ENCODE results near the gene ABCB1.

The ABCB1 gene

DNA sequence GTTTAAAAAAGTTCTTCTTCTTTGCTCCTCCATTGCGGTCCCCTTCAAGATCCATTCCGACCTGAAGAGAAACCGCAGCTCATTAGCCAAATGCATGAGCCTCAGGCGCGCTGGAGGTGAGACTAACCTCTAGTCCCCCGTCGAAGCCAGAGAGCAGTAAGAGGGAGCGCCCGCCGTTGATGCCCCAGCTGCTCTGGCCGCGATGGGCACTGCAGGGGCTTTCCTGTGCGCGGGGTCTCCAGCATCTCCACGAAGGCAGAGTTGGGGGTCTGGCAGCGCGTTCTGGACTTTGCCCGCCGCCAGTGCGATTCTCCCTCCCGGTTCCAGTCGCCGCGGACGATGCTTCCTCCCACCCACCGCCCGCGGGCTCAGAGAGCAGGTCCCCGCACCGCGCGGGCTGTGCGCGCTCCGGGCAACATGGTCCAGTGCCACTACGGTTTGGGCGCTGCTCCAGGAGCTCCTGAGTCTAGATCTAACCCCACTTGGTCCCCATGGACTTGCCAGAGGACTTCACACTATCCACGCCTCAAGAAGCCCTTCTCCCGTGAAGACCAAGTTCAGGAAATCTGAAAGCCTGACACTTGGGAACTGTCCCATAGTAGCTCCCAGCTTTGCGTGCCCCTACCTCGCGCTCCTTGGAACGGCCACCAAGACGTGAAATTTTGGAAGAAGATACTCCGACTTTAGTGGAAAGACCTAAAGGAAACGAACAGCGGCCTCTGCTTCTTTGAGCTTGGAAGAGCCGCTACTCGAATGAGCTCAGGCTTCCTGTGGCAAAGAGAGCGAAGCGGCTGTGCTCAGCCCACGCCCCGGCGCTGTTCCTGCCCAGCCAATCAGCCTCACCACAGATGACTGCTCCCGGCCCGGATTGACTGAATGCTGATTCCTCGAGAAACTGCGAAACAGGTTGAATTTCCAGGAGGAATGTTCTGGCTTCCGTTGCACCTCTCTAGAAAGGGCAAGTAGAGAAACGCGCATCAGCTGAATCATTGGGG is at the start of gene ABCB1:
ABCB1 (minus strand) TSS at position 755 of the 995 bp plus-strand sequence; CDS start at position 55, 700 bp downstream.
- Histone ChIP-seq H3K27ac (ENCODE audit: low read length) (no peak within 1 kb of the TSS), H2AFZ (ENCODE audit: low read depth, low read length) (no peak within 1 kb of the TSS), H3K9me3 (ENCODE audit: insufficient read depth, low read length, severe bottlenecking) (no peaks in the 10 kb centered on the region), H3K79me2 (ENCODE audit: insufficient read depth, low read length) (no peaks in the 10 kb centered on the region), H3K9ac (ENCODE audit: low read depth, low read length) (no peak within 1 kb of the TSS), H4K20me1 (ENCODE audit: insufficient read depth, low read length) (no peaks in the 10 kb centered on the region), H3K4me3 (ENCODE audit: low read depth in 1 of 2, low read length in 2 of 2) (no peak within 1 kb of the TSS), H3K27me3 (ENCODE audit: insufficient read depth, low read length, poor library complexity) (no peaks in the 10 kb centered on the region), H3K4me2 (ENCODE audit: insufficient read depth, low read length) (no peak within 1 kb of the TSS), H3K4me1 (ENCODE audit: insufficient read depth, low read length) (no peaks in the 10 kb centered on the region), H3K36me3 (ENCODE audit: insufficient read depth, low read length) (no peaks in the 10 kb centered on the region)
- DNase-seq: no peak
- no peak for ATAC-seq (ENCODE audit: insufficient read depth, low read depth)
- no peak for TF ChIP-seq EZH2 (IDR thresholded peaks at IDR 0.05; ENCODE audit: borderline replicate concordance, low read depth, low read length, severe bottlenecking)
- TF ChIP-seq, protein P1, sequence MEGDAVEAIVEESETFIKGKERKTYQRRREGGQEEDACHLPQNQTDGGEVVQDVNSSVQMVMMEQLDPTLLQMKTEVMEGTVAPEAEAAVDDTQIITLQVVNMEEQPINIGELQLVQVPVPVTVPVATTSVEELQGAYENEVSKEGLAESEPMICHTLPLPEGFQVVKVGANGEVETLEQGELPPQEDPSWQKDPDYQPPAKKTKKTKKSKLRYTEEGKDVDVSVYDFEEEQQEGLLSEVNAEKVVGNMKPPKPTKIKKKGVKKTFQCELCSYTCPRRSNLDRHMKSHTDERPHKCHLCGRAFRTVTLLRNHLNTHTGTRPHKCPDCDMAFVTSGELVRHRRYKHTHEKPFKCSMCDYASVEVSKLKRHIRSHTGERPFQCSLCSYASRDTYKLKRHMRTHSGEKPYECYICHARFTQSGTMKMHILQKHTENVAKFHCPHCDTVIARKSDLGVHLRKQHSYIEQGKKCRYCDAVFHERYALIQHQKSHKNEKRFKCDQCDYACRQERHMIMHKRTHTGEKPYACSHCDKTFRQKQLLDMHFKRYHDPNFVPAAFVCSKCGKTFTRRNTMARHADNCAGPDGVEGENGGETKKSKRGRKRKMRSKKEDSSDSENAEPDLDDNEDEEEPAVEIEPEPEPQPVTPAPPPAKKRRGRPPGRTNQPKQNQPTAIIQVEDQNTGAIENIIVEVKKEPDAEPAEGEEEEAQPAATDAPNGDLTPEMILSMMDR (IDR thresholded peaks at IDR 0.05; ENCODE audit: borderline replicate concordance, extremely low read depth, low read length, poor library complexity, severe bottlenecking): no peak

GRCh38 chr7:87648316-87648715 is 47.6 kb upstream of the ABCB1 start:
- Histone ChIP-seq H3K9me3 (ENCODE audit: insufficient read depth, low read length, severe bottlenecking) (no peaks in the 10 kb centered on the region), H3K79me2 (ENCODE audit: insufficient read depth, low read length) (no peaks in the 10 kb centered on the region), H3K36me3 (ENCODE audit: insufficient read depth, low read length) (no peaks in the 10 kb centered on the region), H3K4me2 (ENCODE audit: insufficient read depth, low read length) (no peak overlapping the region), H3K27me3 (ENCODE audit: insufficient read depth, low read length, poor library complexity) (no peaks in the 10 kb centered on the region), H2AFZ (ENCODE audit: low read depth, low read length) (no peak overlapping the region), H3K9ac (ENCODE audit: low read depth, low read length) (no peak overlapping the region), H4K20me1 (ENCODE audit: insufficient read depth, low read length) (no peaks in the 10 kb centered on the region), H3K4me1 (ENCODE audit: insufficient read depth, low read length) (no peaks in the 10 kb centered on the region), H3K4me3 (ENCODE audit: low read depth in 1 of 2, low read length in 2 of 2) (no peak overlapping the region), H3K27ac (ENCODE audit: low read length) (no peak overlapping the region)
- TF ChIP-seq EZH2 (IDR thresholded peaks at IDR 0.05; ENCODE audit: borderline replicate concordance, low read depth, low read length, severe bottlenecking): no peak
- TF ChIP-seq, protein P1 (IDR thresholded peaks at IDR 0.05; ENCODE audit: borderline replicate concordance, extremely low read depth, low read length, poor library complexity, severe bottlenecking): no peak
- ATAC-seq (ENCODE audit: insufficient read depth, low read depth): no peak
- no peak for DNase-seq

DNA sequence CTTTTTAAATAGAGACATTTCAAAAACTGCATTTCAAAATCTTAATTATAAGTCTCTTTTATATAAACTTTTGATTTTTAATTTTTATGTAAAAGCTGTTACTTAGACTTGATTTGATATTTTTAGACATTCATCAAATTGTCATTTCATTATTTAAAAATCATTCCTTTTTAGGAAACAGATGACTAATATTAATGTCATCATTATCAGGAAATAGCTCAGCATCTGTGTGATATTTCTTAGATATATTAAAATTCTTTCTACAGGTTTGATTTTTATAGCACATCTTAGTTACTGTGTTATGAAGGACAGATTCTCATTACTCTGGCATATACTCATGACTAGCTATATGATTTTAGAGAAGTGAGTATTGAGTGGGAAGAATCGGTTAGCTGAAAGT is 44.8 kb upstream of the ABCB1 start:
- Histone ChIP-seq H3K4me3 (ENCODE audit: low read depth in 1 of 2, low read length in 2 of 2) (no peak overlapping the region), H2AFZ (ENCODE audit: low read depth, low read length) (no peak overlapping the region), H3K9me3 (ENCODE audit: insufficient read depth, low read length, severe bottlenecking) (no peaks in the 10 kb centered on the region), H3K27ac (ENCODE audit: low read length) (no peak overlapping the region), H4K20me1 (ENCODE audit: insufficient read depth, low read length) (no peaks in the 10 kb centered on the region), H3K79me2 (ENCODE audit: insufficient read depth, low read length) (no peaks in the 10 kb centered on the region), H3K36me3 (ENCODE audit: insufficient read depth, low read length) (no peaks in the 10 kb centered on the region), H3K9ac (ENCODE audit: low read depth, low read length) (no peak overlapping the region), H3K4me2 (ENCODE audit: insufficient read depth, low read length) (no peak overlapping the region), H3K4me1 (ENCODE audit: insufficient read depth, low read length) (no peaks in the 10 kb centered on the region), H3K27me3 (ENCODE audit: insufficient read depth, low read length, poor library complexity) (no peaks in the 10 kb centered on the region)
- TF ChIP-seq, protein P1 (IDR thresholded peaks at IDR 0.05; ENCODE audit: borderline replicate concordance, extremely low read depth, low read length, poor library complexity, severe bottlenecking): no peak
- no peak for TF ChIP-seq EZH2 (IDR thresholded peaks at IDR 0.05; ENCODE audit: borderline replicate concordance, low read depth, low read length, severe bottlenecking)
- no peak for ATAC-seq (ENCODE audit: insufficient read depth, low read depth)
- no peak for DNase-seq

Measured in DND-41 (cell line).